Smooth muscle cell of the brain vasculature (primary cell): ENCODE data around the gene TMEM121B.

Experiments
- DNase-seq: peaks from one replicate; pipeline ENCODE4 v3.0.0-alpha.2; 2012; ENCODE audit warnings: low read depth, low spot score

TMEM121B gene

GRCh38 chr22:17138513-17138912 is 17.4 kb upstream of the TMEM121B start:
- DNase-seq: no peak

GRCh38 chr22:17137861-17138425 is 16.8 kb upstream of the TMEM121B start:
- no peak for DNase-seq

GRCh38 chr22:17137170-17137569 is 16.0 kb upstream of the TMEM121B start:
- DNase-seq: no peak

GRCh38 chr22:17135153-17135760 is 14.1 kb upstream of the TMEM121B start:
- no peak for DNase-seq

- DNase-seq: no peak
Observed at GRCh38 chr22:17133137-17133536, 12.0 kb upstream of the TMEM121B start.

- DNase-seq: no peak
Observed at GRCh38 chr22:17132112-17132511, 11.0 kb upstream of the TMEM121B start.

GRCh38 chr22:17131686-17132085 is 10.5 kb upstream of the TMEM121B start:
- DNase-seq: no peak

- DNase-seq: no peak
Observed at GRCh38 chr22:17130199-17130598, 9.0 kb upstream of the TMEM121B start.

GRCh38 chr22:17120711-17121232 is 388 bp downstream of the TMEM121B start:
- no peak for DNase-seq

- DNase-seq: no peak
Observed at GRCh38 chr22:17120281-17120680, 879 bp downstream of the TMEM121B start.

GRCh38 chr22:17119481-17120202 is 1.5 kb downstream of the TMEM121B start:
- DNase-seq: no peak

GRCh38 chr22:17118342-17118741 is 2.8 kb downstream of the TMEM121B start:
- DNase-seq: no peak

GRCh38 chr22:17117890-17118289 is 3.3 kb downstream of the TMEM121B start:
- no peak for DNase-seq

GRCh38 chr22:17117400-17117799 is 3.8 kb downstream of the TMEM121B start:
- no peak for DNase-seq

GRCh38 chr22:17116572-17117330 is 4.4 kb downstream of the TMEM121B start:
- no peak for DNase-seq

GRCh38 chr22:17115945-17116565 is 5.1 kb downstream of the TMEM121B start:
- no peak for DNase-seq

- DNase-seq: no peak
Observed at GRCh38 chr22:17115236-17115635, 5.9 kb downstream of the TMEM121B start.

GRCh38 chr22:17114898-17115235 is 6.3 kb downstream of the TMEM121B start:
- DNase-seq: no peak

- DNase-seq: no peak
Observed at GRCh38 chr22:17114173-17114897, 6.8 kb downstream of the TMEM121B start.

GRCh38 chr22:17113600-17113999 is 7.6 kb downstream of the TMEM121B start:
- no peak for DNase-seq

GRCh38 chr22:17112491-17113042 is 8.6 kb downstream of the TMEM121B start:
- DNase-seq: no peak
